ENCODE measurements around the gene TAPBPL.

GRCh38 chr12:6450869-6451347, 934 bp upstream of the TAPBPL start:
- TF ChIP-seq CTCF (IDR thresholded peaks at IDR 0.05; ENCODE audit: low read length): no peak
- no peak for TF ChIP-seq EZH2 (IDR thresholded peaks at IDR 0.05; ENCODE audit: borderline replicate concordance, low read length)

Data from OCI-LY1 (cell line).